Posterior cingulate gyrus (tissue), 11 donors: ENCODE measurements around the gene ITGBL1.

ENCODE experiments used
- DNase-seq, 10 donors: peaks; one replicate each; pipeline versions ENCODE4 v3.0.0 to v3.0.0-alpha.2; 2020 to 2021; ENCODE audit warnings: mixed read lengths in 3 of 10
- intact Hi-C: fragments of 100-400 bp; cut with DNase I; formaldehyde crosslinking; loops from one replicate; pipeline ENCODE4 v1.15.1; 2023

Gene ITGBL1

DNA sequence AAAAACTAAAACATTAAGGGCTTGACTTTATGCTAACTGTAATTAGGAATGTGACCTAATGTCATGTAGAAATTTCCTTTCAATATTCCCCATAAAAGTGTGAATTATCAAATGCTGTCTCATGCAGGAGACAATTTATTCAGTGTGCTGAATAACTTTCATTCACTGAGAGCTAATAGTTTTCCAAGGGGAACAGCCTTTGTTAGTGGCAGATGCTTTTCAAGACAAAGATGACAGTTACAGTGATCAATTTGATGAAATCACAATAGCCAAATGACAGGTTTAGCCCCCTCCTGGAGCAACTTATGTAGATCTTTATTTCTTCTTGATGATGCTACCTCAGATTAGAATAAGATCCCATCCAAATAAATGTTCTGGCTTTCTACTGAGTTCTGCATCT is 275.5 kb downstream of the ITGBL1 start:
- DNase-seq, result no peak
- intact Hi-C loops, result no loop called here

DNA sequence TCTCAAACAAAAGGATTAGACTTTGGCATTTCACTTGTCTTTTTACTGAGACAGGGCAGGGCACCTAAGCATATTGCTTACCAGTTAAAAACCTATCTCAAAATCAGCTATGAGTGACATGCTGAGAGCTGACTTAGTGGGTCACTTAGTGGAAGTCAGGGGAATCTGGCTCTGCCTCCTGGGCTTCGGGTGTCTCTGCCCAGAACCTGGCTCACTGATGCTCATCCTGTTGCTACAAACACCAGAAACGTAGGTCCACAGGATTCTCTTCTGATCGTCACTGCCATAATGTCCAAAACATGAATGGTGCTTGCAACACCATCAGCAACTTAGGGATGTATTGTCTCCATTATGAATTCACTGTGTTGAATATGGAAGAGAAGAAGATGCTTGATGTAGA is 276.1 kb downstream of the ITGBL1 start:
- intact Hi-C loops, result no loop called here
- no peak for DNase-seq

DNA sequence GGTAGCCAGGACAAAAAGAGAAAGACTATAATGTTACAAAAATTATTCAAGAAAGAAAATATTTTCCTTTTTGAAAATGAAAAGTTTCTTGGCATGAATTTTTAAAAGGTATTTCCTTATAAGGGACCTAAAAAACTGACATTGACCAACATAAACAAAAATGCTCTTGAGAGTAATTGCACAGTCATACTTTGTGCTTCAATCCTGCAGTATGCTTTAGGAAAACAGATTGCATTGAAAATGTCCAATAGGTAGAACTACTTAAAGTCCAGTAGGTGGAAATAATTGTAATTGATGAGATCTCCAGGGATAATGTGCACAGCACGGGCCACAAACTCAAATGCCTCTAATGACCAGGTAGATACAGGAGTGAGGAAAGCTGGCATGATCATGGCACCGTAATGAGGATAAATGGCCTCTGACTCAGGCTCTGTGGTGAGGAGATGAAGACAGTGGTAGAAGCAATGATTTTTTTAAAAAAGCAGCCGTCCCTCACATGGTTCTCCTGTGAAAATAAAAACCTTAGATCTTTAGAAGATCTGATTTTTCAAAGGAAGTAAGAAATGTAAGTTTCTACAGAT is 278.0 kb downstream of the ITGBL1 start:
- intact Hi-C loops, result no loop called here
- no peak for DNase-seq

DNA sequence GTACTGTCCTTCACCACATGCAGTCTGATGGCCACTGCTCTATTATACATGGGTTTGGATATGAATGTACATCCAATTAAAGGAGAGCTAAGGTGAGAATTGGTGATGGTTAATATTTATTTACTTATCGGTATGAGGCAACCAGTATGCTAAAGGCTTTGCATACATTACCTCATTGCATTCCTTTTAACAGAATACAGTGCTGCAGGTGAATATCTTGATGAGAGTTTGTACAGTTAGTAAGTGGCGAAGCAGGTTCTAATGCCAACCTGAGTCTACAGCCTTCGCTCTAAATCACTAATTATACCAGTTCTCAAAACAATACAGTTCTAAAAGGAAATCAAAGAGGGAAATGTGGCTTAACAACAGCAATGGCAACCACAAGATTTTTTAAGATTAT is 284.1 kb downstream of the ITGBL1 start:
- intact Hi-C loops, result no loop called here
- no peak for DNase-seq

DNA sequence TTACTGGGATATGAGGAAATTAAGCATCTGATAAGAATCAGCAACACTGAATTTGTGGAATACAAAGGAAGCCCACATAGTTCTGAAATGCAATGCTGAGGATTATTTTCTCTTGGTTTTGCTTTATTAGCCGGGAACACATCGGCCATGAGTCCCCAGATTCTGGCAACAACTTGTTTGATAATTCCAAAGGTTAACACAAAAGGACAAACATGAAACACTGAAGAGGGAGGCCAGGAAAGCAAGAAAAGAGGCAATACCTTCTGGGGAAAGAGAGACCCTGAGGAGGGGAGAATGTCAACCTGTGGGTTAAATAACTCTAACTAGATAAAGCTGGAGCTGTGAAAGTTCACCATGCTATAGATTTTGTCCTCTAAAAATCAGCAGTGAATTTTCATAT is 285.9 kb downstream of the ITGBL1 start:
- DNase-seq, result no peak
- intact Hi-C loops, result no loop called here

DNA sequence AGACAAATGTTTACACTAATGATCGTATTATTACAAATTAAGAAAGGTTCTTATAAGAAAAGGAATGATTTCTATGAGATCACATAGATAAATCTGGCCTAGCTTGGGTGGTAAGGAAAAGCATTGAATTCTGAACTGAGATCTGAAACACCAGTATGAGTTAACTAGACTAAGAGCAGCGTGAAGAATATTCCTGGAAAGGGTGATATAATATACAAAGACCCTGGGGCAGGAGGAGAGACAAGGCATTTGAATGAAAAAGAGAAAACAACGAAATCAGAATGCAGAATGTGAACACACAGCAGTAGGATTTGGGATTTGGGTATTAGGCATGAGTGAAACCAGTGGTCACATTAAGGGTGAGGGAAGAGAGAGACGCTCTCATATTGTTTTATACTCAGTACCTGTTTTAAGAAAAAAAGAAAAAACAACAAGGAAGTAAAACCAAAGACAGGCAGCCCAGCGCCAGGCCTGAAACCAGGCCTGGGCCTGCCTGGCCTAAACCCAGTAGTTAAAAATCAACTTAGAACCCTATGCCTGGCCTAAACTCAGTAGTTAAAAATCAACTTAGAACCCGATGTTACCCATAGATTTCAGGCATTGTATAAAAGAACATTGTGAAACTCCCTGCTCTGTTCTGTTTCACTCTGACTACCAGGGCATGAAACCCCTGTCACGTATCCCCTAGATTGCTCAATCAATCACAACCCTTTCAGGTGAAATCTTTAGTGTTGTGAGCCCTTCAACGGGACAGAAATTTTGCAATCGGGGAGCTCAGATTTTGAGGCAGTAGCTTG is 287.1 kb downstream of the ITGBL1 start:
- intact Hi-C loops, result no loop called here
- no peak for DNase-seq

DNA sequence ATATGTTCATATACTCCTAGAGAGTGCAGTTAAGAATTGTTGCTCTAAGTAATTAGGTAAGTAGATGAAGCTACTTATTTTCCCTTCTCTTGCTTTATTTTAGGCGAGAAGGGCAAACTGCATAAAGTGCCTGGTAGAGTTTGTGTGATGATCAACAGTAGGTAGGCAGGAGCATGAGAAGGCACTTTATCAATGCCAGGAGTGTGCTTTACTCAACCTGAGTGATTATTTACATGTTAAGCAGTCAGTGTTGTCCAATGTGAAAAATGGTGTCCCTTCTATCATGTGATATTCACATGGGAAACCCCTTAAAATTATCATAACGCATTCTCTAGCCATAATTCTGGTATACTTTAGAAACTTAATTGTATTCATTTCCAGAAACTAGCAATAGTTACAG is 294.0 kb downstream of the ITGBL1 start:
- intact Hi-C loops, result no loop called here
- DNase-seq, result no peak

DNA sequence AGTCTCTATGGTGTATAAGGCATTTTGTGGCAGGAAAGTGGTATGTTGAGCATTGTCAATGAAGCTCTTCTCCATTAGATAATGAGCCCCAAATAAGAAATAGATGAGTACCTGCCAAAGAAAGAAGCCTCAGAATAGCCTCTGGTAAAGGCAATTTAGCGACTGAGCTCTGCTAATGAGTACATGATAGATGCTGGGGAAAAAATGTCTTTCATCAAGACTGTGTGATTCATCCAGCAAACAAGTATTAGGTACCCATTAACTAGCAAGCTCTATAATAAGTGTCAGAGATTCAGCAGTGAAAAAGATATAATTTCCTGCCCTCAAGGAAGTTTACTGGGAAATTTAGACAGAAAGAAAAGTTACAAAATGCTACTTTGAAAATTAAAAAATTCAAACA is 294.6 kb downstream of the ITGBL1 start:
- intact Hi-C loops, result no loop called here
- DNase-seq, result no peak

DNA sequence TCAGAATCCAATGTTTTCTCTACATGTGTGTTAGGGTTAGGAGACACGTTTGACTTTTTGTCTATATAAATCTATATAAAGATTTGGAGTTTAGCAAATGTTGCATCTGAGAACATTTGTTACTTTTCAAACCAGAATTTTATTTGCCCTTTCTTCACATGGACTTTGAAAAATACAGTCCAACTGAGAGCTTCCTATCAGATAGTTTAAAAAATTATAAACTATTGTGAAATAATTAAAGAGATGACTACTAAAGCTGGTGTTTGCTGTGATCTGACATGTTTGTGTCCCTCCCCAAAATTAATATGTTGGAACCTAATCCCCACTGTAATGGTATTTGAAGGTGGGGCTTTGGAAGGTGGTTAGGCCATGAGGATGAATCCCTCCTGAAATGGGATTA is 297.1 kb downstream of the ITGBL1 start:
- DNase-seq, result no peak
- intact Hi-C loops, result no loop called here

DNA sequence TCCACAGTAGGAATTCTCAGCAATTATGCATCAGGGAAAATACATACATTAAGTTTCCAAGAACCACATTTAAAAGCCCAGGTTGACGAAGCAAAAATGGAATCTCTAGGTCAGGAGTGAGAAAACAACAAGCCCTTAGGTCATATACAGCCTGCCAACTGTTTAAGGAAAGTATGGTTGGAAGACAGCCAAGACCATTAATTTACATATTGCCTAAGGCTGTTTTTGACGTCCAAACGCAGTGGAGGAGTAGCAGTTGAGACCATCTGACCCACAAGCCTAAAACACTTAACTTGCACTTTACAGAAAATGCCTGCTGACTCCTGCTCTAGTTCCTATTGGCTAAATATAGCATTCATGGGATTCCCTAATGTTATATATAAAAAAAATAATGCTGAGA is 299.0 kb downstream of the ITGBL1 start:
- intact Hi-C loops, result loop anchor here (10.0 kb wide), 1 partner anchor 607 kb away; no protein-coding TSS in a partner anchor
- no peak for DNase-seq

DNA sequence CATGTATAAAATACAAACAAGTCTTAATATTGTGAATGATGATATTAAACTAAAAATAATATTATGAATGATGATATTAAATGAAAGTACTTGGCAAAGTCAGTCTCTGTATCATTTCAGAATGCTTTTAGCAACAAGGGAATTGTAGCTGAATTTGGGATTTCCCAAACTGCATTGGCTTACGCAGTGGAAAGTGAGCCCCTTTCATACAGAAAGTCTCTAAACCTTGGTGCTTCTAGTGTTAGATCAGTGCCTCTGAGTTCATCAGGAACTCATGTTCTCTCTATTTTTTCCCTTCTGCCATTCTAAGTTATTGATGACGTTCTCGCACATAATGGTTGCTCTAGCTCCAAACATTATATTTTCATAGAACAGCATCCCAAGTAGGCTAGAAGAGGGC is 300.0 kb downstream of the ITGBL1 start:
- intact Hi-C loops, result loop anchor here (10.0 kb wide), 1 partner anchor 608 kb away; no protein-coding TSS in a partner anchor
- no peak for DNase-seq

DNA sequence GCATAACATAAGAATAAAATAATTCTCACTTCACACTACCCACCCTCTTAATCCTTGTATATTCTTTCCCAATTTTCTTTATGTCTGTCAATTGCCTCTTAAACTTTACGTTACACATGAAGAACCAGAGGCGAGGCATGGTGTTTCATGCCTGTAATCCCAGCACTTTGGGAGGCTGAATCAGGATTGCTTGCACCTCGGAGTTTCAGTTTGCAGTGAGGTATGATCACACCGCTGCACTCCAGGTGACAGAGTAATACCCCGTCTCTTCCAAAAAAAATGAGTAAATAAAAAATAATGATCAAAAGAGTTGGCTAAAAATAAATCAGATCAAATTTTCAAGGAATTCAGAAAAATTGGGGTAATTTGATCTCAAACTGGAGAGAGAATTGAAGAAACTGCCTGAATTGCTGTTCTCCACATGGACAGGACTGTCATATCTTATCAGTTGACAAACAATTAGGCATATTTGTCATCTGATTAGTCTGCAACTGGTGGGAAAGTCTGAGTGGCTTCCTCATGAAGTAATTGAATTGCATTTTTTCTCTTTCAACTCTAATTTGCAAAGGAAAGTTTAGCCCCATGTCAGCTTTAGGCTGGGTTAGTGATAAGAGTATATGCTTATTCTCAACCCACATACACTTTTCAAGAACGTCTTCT is 302.9 kb downstream of the ITGBL1 start:
- intact Hi-C loops, result loop anchor here (10.0 kb wide), 1 partner anchor 611 kb away; no protein-coding TSS in a partner anchor
- DNase-seq, result no peak

DNA sequence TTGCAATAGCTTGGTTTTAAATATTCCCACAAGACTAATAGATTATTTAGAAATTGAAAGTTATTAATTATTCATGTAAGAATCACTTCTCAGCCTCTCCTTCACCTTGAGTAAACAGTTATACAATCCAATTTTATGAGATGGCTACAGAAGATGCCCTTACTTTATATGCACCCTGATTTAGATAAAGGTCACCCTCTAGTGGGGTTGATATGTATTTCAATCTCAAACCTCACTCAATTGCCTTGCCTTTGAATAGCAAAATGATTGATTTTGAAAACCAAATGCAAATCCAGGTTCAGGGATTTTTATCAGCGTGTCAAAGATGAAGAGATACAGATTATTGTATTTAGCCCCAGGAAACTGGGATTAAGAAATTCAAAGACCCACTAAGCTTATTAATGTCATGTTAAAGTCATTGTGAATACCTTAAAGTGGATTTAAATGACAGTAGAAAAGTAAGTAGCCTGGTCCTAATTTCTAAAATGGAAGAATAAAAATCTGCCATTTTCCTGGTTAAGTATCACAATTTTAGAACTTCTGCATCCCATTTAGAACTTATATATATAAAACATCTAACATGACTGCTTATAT is 305.1 kb downstream of the ITGBL1 start:
- intact Hi-C loops, result loop anchor here (1.0 to 10.0 kb wide), 2 partner anchors 243 to 613 kb away; no protein-coding TSS in a partner anchor
- DNase-seq, result no peak

DNA sequence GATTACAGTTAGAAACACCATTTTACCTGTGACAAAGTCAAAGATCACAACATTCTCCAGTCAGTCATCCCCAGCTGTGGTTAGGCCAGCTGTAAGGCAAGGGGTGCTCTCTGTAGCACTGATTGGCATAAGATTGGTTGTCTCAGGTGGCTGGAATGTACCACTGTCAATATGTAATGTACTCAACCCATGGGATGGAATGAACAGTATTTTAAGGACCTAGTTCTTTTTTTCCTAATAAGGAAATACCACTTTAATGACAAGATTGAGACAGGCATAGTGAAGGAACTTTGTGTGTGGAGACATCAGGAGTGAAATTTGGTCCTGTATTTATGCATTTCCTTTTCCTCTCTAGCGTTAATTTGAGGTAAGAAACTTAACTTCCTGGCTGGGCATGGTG is 310.7 kb downstream of the ITGBL1 start:
- intact Hi-C loops, result no loop called here
- DNase-seq, result no peak
